Measurements from ENCODE around the gene ZNF488.

DNA sequence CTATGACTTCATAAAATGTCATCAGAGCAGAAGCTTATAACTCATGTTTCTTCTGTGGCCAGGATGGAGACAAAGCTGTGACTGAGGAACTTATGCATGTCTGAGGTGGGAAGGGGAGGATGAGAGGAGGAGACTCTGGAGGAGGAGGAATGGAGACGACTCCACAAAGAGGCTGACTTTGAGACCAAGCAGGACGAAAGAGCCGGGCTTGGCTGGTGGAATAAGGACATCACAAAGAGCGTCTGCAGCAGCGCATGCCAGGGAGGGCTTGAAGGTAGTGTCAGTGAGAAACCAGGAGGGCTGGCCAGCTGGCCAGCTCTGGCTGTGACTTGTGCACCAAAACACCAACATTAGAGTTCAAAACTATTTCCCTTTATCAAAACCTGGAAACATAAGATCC, 68.0 kb downstream of the ZNF488 start:
- TF ChIP-seq POLR2AphosphoS5 (IDR thresholded peaks at IDR 0.05; ENCODE audit: borderline replicate concordance, low read depth, low read length): no peak
- TF ChIP-seq EZH2 (IDR thresholded peaks at IDR 0.05): no peak

Data from SK-N-MC (cell line).